ENCODE results near the gene LAMTOR4. TPM values are rescaled to one million over a fixed set of nuclear protein-coding genes. Genes with fewer than 3 reads are reported as not detected.

The LAMTOR4 gene
- total and polyA plus RNA-seq, 2 of the 13 experiments (the other 11 are each of a cell fraction or from before 2014, with no cell fraction given) = 115 to 118 TPM

GRCh38 chr7:100119072-100119969 is 29.4 kb upstream of the LAMTOR4 start, which contains the start of the genes CNPY4 and TAF6 (continued):
- no peak for TF ChIP-seq RBAK (CRISPR knock-in tag; IDR thresholded peaks at IDR 0.05)
- TF ChIP-seq CAMTA2 (CRISPR knock-in tag; IDR thresholded peaks at IDR 0.05; ENCODE audit: borderline replicate concordance) = no peak
- TF ChIP-seq UBTF (CRISPR knock-in tag; IDR thresholded peaks at IDR 0.05) = peak; percentile 56
- TF ChIP-seq YY1 (IDR thresholded peaks at IDR 0.05; ENCODE audit: insufficient read depth, insufficient replicate concordance, low read depth, low read length) = peak; percentile 98
- TF ChIP-seq KDM5A (IDR thresholded peaks at IDR 0.05; ENCODE audit: borderline replicate concordance, low read length) = peak; percentile 87
- peak; percentile 74 for TF ChIP-seq BRD4 (CRISPR knock-in tag; IDR thresholded peaks at IDR 0.05)
- no peak for TF ChIP-seq PITX1 (CRISPR knock-in tag; IDR thresholded peaks at IDR 0.05)
- peak; percentile 23; the same call in 1 of the 2 replicates for TF ChIP-seq ZNF343 (CRISPR knock-in tag; IDR thresholded peaks at IDR 0.05)
- TF ChIP-seq ZNF280B (CRISPR knock-in tag; IDR thresholded peaks at IDR 0.05; ENCODE audit: borderline replicate concordance) = no peak
- TF ChIP-seq ZNF619 (CRISPR knock-in tag; IDR thresholded peaks at IDR 0.05) = no peak
- TF ChIP-seq ELF4 (CRISPR knock-in tag; IDR thresholded peaks at IDR 0.05; ENCODE audit: borderline replicate concordance) = peak; percentile 52; the same call in 1 of the 2 replicates
- TF ChIP-seq AHR (CRISPR knock-in tag; IDR thresholded peaks at IDR 0.05) = no peak
- no peak for TF ChIP-seq HBP1 (CRISPR knock-in tag; IDR thresholded peaks at IDR 0.05; ENCODE audit: low read depth)
- peak; percentile 55 for TF ChIP-seq MED1 (CRISPR knock-in tag; IDR thresholded peaks at IDR 0.05)
- TF ChIP-seq ZNF629 (CRISPR knock-in tag; conservative IDR thresholded peaks at IDR 0.05) = 0 out of 2 replicates have a peak, but pooled peaks have one; percentile 24
- TF ChIP-seq ZNF782 (CRISPR knock-in tag; IDR thresholded peaks at IDR 0.05; ENCODE audit: borderline replicate concordance) = no peak
- TF ChIP-seq KDM3A (CRISPR knock-in tag; IDR thresholded peaks at IDR 0.05; ENCODE audit: low read depth) = peak; percentile 31; the same call in 1 of the 2 replicates
- TF ChIP-seq GATA4 (IDR thresholded peaks at IDR 0.05; ENCODE audit: borderline replicate concordance, low read depth) = no peak
- no peak for TF ChIP-seq HOXA7 (CRISPR knock-in tag; IDR thresholded peaks at IDR 0.05)
- no peak for TF ChIP-seq ZNF558 (CRISPR knock-in tag; IDR thresholded peaks at IDR 0.05; ENCODE audit: borderline replicate concordance)
- no peak for TF ChIP-seq IRX3 (CRISPR knock-in tag; IDR thresholded peaks at IDR 0.05; ENCODE audit: borderline replicate concordance, low read depth)
- TF ChIP-seq ZMAT5 (CRISPR knock-in tag; IDR thresholded peaks at IDR 0.05; ENCODE audit: borderline replicate concordance, low read depth) = no peak
- peak; percentile 78 for TF ChIP-seq RFX3 (CRISPR knock-in tag; IDR thresholded peaks at IDR 0.05)
- peak; percentile 31 for TF ChIP-seq IRF2 (CRISPR knock-in tag; IDR thresholded peaks at IDR 0.05)
